Fibroblast of peridontal ligament (primary cell): ENCODE results near the gene EPHB2.

ENCODE experiments used
- DNase-seq: peaks from one replicate; pipeline ENCODE4 v3.0.0-alpha.2; 2010; ENCODE audit errors: extremely low read depth

Gene EPHB2

DNA sequence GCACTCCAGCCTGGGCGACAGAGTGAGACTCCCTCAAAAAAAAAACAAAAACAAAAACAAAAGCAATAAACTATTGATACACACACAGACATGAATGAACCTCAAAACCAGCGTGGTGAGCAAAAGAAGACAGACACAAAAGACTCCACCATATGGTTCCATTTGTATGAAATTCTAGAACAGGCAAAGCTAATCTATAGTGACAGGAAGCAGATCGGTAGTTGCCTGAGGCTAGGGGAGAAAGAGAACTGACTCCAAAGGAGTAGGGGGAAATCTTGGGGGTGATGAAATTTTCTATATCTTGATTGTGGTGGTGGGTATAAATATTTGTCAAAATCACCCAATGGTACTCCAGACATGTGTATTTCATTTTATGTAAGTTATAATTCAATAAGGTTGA is 241.2 kb downstream of the EPHB2 start:
- DNase-seq = no peak

DNA sequence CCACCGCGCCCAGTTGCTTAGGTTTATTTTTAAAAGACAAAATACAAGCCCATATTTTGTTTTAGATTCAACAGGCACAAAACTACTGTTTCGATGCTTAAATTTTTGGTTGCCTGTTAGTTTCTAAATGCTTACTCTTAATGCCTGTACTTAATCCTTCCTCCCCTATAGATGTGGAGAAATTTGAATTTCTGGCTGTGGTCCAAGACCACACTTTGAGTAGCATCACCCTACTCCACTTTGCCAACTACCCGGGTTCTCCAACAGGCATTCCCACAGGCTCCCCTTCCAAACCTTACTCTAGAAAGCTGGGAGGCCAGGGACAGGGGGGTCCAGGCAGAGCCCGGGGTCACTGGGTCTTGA is 242.0 kb downstream of the EPHB2 start:
- no peak for DNase-seq

DNA sequence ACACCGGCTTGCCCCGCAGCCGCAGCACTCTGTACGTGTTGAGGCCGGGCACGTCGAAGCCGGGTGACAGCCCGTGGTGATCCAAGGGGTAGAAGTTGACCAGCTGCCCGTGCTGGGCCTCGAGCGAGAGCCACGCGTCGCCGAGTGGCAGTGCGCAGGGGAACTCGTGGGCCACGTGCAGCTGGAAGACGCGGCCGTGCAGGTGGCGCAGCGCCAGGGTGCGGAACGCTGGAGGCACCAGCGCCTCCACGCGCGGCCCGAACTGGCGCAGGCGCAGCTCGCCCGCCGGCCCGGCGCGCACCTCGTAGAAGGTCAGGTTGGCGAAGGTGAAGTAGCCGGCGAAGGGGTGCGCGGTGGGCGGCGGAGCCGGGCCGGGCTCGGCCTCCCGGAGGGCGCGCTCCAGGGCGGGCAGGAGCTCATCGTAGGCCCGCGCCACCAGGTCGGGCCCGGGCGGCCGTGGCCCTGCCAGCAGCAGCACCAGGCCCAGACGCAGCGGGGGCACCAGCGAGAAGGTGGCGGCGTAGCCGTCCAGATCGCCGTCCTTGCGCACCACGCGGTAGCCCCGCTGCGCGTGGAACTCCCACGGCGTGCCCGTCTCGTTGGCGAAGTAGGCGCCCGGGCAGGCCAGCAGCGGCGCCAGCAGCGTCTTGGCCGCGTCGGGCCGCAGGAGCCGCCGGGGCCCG is 242.6 kb downstream of the EPHB2 start:
- DNase-seq = no peak

DNA sequence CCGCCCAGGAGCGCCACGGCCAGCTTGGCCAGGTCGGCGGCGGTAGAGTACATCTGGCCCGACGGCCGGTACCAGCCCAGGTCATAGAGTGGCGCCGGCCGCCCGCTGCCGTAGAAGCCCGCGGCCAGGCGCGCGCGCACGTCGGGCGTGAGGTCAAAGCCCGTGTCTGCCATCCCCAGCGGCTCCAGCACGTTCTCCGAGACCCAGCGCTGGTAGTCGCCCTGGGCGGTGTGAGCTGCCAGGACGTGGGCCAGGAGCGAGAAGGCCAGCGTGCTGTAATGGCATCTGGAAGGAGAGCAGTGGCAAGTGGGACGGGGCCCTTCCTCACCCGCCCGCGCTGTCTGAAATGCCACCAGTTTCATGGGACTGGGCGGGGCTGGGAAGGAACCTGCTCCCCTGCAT is 243.1 kb downstream of the EPHB2 start:
- no peak for DNase-seq

DNA sequence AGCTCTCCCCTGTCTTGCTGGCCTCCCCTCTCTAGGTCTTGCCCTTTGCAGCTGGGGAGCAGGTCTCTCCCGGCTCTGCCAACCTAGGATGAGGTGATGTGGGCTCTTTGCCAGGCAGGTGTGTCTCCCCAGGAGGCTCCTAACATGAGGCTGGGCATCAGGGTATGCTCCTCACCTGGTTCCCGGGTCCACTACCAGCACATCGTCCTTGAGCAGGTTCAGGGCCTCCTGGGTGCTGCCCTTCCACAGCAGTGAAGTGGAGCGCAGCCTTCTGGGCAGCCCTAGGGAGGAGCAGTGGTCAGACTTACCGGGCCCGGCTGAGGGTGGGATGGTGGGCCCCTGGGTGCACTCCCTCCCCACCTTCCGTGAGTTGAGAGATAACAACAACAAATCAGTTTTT is 244.5 kb downstream of the EPHB2 start:
- no peak for DNase-seq

DNA sequence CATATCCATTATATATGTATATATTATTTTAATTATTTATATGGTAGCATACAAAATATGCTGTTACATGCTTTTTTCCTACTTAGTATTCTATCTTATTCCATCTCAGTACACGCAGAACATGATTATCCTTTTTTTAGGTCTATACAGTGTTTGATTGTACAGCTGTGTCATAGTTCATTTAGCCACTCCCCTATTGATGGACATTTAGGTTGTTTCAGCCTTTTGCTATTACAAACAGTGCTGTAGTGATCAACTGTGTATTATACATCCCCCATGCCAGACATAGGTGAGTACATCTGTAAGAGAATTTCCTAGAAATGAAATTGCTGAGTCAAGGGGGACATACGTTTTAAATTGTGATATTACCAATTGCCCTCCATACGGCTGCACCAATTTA is 246.4 kb downstream of the EPHB2 start:
- no peak for DNase-seq

DNA sequence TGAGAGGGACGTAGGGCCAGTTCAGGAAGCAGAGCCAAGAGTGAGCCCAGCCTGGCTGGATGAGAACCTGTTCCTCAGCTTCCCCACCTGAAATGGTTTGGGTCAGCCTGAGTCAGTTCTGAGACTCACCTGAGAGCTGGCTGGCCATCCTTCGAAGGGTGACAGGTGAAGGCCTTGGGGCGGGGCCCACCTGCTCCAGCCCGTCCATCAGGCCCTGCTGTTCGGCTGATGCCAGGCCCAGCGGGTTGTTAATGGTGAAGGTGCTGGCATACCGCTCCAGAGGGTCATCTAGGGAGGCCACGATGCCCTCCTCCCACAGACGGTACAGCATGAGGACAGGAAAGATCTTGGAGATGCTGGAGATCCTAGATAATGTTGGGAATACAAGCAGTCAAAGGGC is 247.9 kb downstream of the EPHB2 start:
- no peak for DNase-seq

DNA sequence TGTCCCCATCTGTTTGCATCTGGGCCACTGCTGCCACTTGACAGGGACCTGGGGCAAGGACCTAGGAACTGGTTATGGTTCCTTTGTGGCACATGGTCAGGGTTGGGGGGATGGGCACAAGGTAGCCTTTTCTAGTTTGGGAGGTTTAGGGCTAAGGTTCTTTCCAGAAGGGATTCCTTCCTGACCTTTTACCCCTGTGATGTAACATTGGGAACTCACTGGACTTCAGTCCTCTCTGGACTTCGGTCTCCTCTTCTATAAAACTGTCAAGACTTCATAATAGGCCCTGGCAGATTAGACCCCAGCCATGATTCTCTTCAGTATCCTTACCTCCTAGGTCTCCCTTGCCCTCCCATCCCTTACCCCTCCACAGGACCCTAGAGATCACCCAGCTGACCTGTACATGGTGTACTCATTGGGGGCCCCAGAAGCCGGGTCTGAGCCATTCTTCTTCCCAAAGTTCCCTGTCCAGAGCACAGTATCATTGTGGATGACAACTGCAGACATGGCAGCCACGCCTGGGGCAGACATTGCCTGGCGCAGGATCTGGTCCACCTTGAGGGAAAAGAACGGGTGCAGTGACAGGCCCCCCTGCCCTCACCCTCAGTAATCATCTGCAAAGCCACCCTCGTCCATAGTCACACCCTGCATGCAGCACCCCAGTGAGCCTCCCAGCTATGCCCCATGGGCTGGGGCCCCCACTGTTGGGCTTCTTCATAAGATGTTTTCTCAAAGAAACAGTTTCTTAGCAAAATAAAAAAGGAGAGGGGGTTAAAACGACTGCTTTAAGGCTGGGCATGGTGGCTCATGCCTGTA is 249.1 kb downstream of the EPHB2 start:
- DNase-seq = no peak

DNA sequence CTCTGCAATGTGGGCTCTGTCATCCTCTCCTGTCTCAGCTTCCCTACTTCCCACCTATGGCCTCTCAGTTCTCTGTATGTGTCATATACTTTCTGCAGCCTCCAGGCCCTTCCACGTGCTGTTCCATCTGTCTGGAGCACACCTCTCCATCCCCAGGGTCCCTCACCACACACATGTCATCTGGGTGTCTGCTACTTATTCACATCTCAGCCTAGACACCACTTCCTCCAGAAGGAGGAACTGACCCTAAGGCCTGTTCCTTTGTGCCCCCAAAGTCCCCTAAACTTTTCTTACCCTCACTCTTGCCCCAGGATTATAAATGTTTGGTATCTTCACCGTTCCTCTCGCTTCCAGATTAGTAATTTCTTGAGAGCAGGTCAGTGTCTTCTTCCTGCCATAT is 251.9 kb downstream of the EPHB2 start:
- no peak for DNase-seq

DNA sequence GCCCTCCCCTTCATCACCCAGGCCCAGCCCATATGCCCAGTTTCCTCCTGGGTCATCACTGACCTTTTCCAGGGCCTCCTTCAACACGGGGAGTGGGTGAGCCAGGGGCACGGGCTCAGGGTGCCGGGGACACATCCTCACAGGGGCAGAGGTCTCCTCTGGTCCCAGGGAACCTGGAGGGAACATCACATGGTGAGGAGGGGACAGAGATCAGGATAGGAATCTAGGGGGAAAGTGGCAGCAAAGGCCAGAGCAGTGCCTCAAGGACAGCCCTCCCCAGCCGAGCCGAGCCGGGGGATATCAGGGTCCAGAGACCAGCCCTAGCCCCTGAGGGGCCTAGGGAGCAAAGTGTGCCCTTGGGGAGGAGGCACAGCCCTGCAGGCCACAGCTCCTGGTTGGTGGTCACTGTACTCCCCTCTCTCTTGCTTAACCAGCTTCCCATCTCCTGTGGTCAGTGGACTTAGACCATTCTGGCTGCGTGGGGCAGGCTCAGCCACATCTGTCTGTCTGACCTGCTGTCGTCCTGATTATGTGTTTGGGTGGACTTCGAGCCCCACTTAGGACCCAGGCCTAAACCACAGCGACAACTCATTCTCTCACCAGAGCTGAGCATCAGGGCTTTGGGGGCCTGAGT is 252.5 kb downstream of the EPHB2 start:
- DNase-seq = no peak

DNA sequence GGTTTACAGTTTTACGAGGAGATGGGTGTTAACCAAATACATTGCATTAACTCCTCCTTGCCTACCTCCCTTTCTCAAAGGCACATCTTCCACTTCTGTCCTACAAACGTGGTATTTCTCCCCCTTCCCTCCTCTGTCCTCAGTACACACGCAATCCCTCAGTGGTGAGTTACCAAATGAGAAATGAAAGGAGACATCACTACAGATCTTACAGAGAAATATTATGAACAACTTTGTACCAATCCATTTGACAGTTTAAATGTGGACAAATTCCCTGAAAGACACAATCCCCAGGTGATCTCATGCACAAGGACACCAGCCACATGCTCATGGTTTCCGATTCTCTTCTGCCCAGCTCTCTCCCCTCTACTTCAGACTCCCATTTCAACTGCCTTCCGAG is 255.7 kb downstream of the EPHB2 start:
- no peak for DNase-seq

DNA sequence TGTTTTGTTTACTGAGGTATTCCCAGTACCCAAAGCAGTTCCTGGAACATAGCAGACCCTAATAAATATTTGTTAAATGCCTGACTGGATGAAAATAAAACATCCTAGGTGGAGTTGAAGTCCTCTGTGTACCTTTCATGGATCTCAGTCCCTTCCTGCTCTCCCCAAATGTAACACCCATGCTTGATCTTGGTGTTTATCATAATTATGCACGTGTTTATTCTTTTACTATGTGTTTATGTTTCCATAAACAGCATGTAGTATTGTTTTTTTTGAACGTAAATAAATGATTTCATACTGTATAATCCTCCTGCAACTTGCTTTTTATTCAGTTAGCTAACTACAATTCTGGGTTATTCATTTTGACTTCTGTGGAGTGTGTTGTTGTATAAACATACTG is 257.2 kb downstream of the EPHB2 start:
- no peak for DNase-seq

DNA sequence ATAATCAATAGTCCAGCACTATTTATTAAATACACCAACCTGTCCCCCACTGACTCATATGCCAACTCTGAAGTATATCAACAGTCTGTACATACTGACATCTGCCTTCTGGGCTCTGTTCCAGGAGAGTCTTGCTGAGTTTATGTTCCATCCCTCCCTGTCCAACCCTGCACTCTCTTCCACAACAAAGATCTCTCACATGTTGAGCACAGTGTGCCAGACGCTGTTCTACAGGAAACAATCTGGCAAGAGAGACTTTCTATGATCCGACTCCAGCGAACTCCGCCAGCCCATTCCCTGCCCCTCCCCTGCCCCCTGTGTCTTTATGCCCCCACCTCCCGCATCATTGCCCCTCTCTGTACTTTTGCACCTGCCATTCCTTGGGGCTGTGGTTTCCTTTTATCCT is 258.7 kb downstream of the EPHB2 start:
- DNase-seq = peak; percentile 74

DNA sequence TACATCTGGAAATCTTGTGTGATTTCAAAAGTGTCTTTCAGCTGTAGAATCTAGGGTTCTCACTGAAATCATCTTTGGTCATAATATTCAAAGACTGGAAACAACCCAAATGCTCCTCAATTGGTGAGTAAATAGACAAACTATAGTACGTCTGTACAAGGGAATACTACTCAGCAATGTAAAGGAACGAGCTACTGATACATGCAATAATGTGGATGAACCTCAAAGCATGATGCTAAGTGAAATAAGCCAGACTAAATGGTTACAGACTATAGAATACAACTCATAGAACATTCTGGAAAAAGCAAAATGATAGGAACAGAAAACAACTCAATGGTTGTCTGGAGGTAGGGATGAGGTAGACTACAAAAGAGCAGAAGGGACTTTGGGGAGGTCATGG is 259.5 kb downstream of the EPHB2 start:
- DNase-seq = no peak
